Measurements from ENCODE around the gene EFEMP2.

The EFEMP2 gene
- total RNA-seq = 0.67 to 11.3 (median 2.3) reads per million in 9 experiments

DNA sequence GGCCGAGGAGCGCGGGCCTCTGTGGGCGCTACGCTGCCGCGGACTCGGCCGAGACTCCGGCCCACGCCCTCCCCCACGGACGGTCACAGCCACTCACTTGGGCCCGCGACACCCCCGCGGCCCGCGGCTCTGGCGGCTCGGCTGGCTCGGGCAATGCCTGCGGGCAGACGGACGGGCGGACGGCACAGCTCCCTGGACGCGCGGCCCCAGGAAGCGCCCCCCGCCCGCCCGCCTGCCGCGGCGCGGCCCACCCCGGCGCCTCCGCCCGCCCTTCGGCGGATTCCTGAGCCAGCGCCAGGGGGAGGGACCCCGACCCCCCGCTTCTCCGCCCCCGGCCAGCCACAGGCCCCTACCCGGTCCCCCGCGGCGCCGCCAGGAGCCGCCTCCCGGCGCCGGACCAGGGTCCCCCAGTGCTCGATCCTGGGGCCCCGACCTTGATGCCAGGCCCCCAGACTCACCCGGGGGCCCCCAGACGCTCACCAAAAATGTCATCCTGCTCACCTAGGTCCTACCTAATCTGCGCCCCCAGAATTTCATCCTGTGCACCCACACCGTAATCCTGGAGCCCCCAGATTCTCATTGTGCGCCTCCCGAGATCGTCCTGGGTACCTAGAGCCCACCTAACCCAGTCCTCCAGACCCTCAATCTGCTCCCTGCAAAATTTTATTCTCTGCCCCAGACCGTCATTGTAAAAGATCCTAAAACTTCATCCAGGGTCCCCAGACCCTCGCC lies at the start of gene EFEMP2:
Gene EFEMP2 (minus strand): TSS at position 215 of the 732 bp plus-strand sequence. CDS start 446 bp downstream, outside the sequence.
- DNase-seq = no peak

DNA sequence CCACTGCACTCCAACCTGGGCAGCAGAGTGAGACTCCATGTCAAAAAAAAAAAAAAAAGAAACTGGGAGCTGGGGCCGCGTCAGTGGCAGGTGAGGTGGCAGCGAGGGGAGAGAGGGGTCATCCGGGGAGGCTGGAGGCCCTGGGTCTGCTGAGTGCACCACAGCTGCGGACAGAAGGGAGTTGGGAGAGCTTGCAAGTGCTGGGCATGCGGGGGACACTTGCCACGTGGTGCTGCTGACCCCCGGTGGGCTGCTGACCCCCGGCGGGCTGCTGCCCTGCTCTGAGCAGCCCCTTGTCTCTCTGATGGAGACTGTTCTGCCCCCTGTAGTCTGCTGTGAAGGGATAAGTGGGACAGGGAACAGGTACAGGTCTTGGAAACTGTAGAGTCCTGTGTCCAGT lies 49.3 kb upstream of the EFEMP2 start:
- H3K36me3 Mint-ChIP-seq (ENCODE audit: insufficient read depth) = peaks cover 55% of the 10 kb centered on the region
- peaks cover 17 to 18% of the 10 kb centered on the region in 2 donors for H3K4me1 Mint-ChIP-seq (ENCODE audit: low read depth in 2 of 2)
- DNase-seq = no peak
- peak overlapping the region in 1 of 2 donors; percentile 25 for H3K27ac Mint-ChIP-seq
- no peak for ATAC-seq (replicated peaks)
- no peaks in the 10 kb centered on the region for H3K27me3 Mint-ChIP-seq
- H3K4me3 Mint-ChIP-seq = peak overlapping the region; percentile 8 to 91
- no peaks in the 10 kb centered on the region for H3K9me3 Mint-ChIP-seq

More for the DNA sequence above, at the start of gene EFEMP2:
- Mint-ChIP-seq H3K36me3 (ENCODE audit: insufficient read depth) (peaks cover 5% of the 10 kb centered on the region), H3K4me1 (ENCODE audit: low read depth in 2 of 2) (peaks cover 18 to 20% of the 10 kb centered on the region in 2 donors), H3K27ac (peak within 1 kb of the TSS; percentile 93 to 96), H3K9me3 (no peaks in the 10 kb centered on the region), H3K27me3 (no peaks in the 10 kb centered on the region), H3K4me3 (peak within 1 kb of the TSS; percentile 91 to 97)
- peak; percentile 0 for ATAC-seq (replicated peaks)

GRCh38 chr11:65921033-65921555 lies 48.5 kb upstream of the EFEMP2 start:
- ATAC-seq (replicated peaks) = no peak

GRCh38 chr11:65920372-65920802 lies 47.8 kb upstream of the EFEMP2 start:
- ATAC-seq (replicated peaks) (no peak), DNase-seq (no peak)
- peak overlapping the region; percentile 91 to 92 for H3K4me3 Mint-ChIP-seq
- H3K27ac Mint-ChIP-seq = peak overlapping the region; percentile 90
- peaks cover 55% of the 10 kb centered on the region for H3K36me3 Mint-ChIP-seq (ENCODE audit: insufficient read depth)
- H3K9me3 Mint-ChIP-seq = no peaks in the 10 kb centered on the region
- H3K27me3 Mint-ChIP-seq = no peaks in the 10 kb centered on the region
- H3K4me1 Mint-ChIP-seq (ENCODE audit: low read depth in 2 of 2) = peaks cover 25 to 28% of the 10 kb centered on the region in 2 donors

More at GRCh38 chr11:65921033-65921555, 48.5 kb upstream of the EFEMP2 start:
- Mint-ChIP-seq H3K27me3 (no peaks in the 10 kb centered on the region), H3K4me1 (ENCODE audit: low read depth in 2 of 2) (peaks cover 24 to 26% of the 10 kb centered on the region in 2 donors), H3K4me3 (peak overlapping the region; percentile 91 to 92), H3K36me3 (ENCODE audit: insufficient read depth) (peaks cover 55% of the 10 kb centered on the region), H3K9me3 (no peaks in the 10 kb centered on the region), H3K27ac (peak overlapping the region in 1 of 2 donors; percentile 25)
- DNase-seq = no peak

GRCh38 chr11:65919573-65920371 lies 47.2 kb upstream of the EFEMP2 start:
- H3K36me3 Mint-ChIP-seq (ENCODE audit: insufficient read depth) = peaks cover 52% of the 10 kb centered on the region
- ATAC-seq (replicated peaks) = peak; percentile 39
- H3K27ac Mint-ChIP-seq = peak overlapping the region; percentile 90
- H3K9me3 Mint-ChIP-seq = no peaks in the 10 kb centered on the region
- H3K4me1 Mint-ChIP-seq (ENCODE audit: low read depth in 2 of 2) = peaks cover 30 to 35% of the 10 kb centered on the region in 2 donors
- no peaks in the 10 kb centered on the region for H3K27me3 Mint-ChIP-seq
- DNase-seq = peak in 2 of 3 experiments; percentile 52 to 56
- peak overlapping the region; percentile 91 to 92 for H3K4me3 Mint-ChIP-seq

DNA sequence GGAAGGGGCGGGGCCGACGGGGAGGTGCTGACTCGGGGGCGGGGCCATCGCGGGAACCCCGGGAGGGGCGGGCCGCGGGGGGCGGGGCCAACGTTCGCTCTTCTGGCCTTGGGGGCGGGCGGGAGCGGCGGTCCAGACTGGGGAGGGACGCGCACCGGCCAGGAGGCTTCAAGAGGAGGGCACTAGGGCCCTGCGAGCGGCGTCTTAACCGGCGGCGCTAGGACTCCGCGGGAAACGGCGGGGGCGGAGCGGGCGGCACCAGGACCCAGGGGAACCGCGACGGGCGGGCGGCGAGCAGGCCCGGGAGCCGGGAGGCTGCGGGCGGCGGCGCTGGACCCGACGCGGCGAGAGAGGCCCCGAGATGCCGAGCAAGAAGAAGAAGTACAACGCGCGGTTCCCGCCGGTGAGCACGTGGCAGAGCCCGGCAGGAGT lies 46.6 kb upstream of the EFEMP2 start, which contains the start of gene DRAP1:
Gene DRAP1 (plus strand): TSS at position 286 of the 432 bp plus-strand sequence. CDS start 76 bp downstream, at position 362.
- peak; percentile 95 to 97 (median 96) for DNase-seq
- Mint-ChIP-seq H3K4me1 (ENCODE audit: low read depth in 2 of 2) (peaks cover 33 to 38% of the 10 kb centered on the region in 2 donors), H3K36me3 (ENCODE audit: insufficient read depth) (peaks cover 52% of the 10 kb centered on the region)

DNA sequence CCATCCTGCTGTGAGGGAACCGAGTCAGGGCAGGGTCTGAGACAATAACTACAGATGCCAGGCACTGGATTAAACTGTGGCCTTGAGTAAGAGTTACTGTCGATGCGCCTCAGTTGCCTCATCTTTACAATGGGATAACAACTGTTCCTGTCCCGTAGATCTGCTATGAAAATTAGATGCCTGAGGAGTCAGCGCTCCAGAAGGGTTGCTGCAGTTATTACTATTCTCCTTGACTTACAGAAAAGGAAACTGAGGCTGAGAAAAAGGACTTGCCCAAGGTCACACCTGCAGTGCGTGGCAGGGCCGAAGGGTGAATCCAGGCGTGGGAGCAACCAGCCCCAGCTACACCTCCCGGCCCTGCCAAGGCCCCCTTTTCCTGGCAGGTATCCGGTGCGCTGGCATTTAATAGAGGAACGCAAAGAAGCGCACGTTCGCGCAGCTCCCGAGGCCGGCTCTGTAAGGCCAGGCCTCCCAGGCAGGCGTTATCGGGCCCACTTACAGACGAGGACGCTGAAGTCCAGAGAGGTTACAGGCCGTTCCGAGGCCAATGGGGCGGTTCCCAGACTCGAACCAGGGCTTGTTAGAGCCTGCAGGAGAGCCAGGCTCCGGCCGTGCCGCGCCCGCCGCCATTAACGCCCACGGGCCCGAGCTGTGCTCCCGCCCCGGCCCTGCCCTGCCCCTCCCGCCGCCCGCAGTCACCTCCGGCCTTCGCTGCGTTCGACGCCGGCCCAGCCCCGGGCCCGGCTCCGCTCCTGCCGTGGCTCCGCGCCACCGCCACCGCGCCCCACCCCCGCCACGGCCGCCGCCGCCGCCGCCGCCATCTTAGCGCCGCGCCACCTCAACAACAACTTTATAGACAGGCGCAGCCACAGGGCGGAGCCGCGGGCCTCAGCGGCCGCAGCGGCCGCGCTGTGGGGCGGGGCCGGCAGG lies 45.9 kb upstream of the EFEMP2 start, which contains the start of gene C11orf68:
Gene C11orf68 (minus strand): TSS at position 852 of the 930 bp plus-strand sequence. CDS start 31 bp downstream, at position 821.
- peak within 1 kb of the TSS; percentile 91 to 92 for H3K4me3 Mint-ChIP-seq
- ATAC-seq (replicated peaks) (peak; percentile 67), DNase-seq (peak in 2 of 3 experiments; percentile 22 to 37)
- H3K36me3 Mint-ChIP-seq (ENCODE audit: insufficient read depth) = peaks cover 49% of the 10 kb centered on the region
- no peaks in the 10 kb centered on the region for H3K9me3 Mint-ChIP-seq
- peak within 1 kb of the TSS; percentile 90 for H3K27ac Mint-ChIP-seq
- peaks cover 33 to 38% of the 10 kb centered on the region in 2 donors for H3K4me1 Mint-ChIP-seq (ENCODE audit: low read depth in 2 of 2)
- H3K27me3 Mint-ChIP-seq = no peaks in the 10 kb centered on the region

More for the DNA sequence above, 46.6 kb upstream of the EFEMP2 start, which contains the start of gene DRAP1:
- peak; percentile 89 for ATAC-seq (replicated peaks)
- Mint-ChIP-seq H3K27me3 (no peaks in the 10 kb centered on the region), H3K27ac (peak within 1 kb of the TSS; percentile 90), H3K4me3 (peak within 1 kb of the TSS; percentile 91 to 92), H3K9me3 (no peaks in the 10 kb centered on the region)

DNA sequence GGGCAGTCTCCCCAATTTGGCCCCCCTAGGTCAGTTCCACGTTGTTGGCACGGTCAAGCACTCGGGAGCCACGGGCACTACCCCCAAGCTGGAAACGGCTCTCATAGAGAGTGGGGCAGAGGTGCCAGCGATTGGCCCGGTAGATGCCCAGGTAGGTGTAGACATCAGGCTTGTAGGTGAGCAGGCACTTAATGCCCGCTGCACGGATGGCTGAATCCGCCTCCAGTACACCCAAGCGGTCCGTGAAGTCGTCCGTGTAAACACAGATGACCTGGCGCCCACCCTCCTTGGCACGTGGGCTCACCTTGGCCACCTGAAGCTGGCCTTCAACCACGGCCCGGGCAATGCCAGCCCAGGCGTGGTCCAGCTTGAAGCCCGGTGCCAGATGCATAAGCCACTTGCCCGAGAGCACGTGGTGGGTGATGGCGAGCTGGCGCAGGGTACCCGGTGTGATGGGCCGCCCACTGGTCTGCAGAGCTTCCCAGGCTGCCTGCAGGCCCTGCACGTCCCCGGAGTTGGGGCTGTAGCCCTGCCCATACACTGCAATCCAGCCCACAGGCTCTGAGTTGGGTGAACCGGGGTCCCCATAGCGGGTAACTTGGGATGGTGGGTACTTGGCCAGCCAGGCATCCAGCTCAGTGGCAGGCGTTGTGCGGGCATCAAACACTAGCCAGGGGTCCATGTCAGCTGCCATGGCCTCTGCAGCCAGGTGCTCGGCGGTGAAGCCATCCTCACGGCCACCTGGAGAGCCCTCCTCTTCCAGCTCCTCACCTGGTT lies 45.0 kb upstream of the EFEMP2 start:
- Mint-ChIP-seq H3K9me3 (no peaks in the 10 kb centered on the region), H3K4me1 (ENCODE audit: low read depth in 2 of 2) (peaks cover 33 to 38% of the 10 kb centered on the region in 2 donors), H3K4me3 (peak overlapping the region; percentile 91 to 92), H3K27me3 (no peaks in the 10 kb centered on the region), H3K27ac (peak overlapping the region; percentile 56 to 81), H3K36me3 (ENCODE audit: insufficient read depth) (peaks cover 44% of the 10 kb centered on the region)
- ATAC-seq (replicated peaks) (no peak), DNase-seq (no peak)

GRCh38 chr11:65917077-65917433 lies 44.5 kb upstream of the EFEMP2 start:
- Mint-ChIP-seq H3K36me3 (ENCODE audit: insufficient read depth) (peaks cover 38% of the 10 kb centered on the region), H3K9me3 (no peaks in the 10 kb centered on the region), H3K4me1 (ENCODE audit: low read depth in 2 of 2) (peaks cover 33% of the 10 kb centered on the region in 2 donors), H3K27me3 (peaks cover 0 to under 1% of the 10 kb centered on the region in 2 donors), H3K27ac (peak overlapping the region; percentile 56 to 81), H3K4me3 (peak overlapping the region; percentile 91 to 92)
- ATAC-seq (replicated peaks) (no peak), DNase-seq (no peak)

DNA sequence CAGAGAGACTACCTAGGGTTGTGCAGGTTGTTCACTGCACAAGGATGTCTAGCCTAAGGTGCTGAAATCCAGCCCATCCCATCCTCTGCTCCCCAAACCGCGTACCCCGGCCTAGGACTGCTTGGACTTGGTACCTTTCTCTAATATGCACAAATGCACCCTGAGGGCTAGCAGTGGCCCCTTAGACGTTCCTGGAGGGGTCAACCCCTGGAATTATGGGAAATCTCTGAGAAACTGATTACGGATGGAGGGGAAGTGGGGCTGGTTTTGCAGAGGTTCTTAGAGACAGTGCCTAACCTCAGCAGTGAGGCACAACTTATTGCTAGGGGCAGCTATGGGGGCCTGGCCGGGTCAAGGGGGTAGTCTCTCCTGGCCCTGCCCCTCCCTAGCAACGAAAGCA lies 43.8 kb upstream of the EFEMP2 start:
- no peak for ATAC-seq (replicated peaks)
- Mint-ChIP-seq H3K4me3 (peak overlapping the region; percentile 91 to 92), H3K4me1 (ENCODE audit: low read depth in 2 of 2) (peaks cover 31 to 32% of the 10 kb centered on the region in 2 donors), H3K27me3 (peaks cover 5 to 7% of the 10 kb centered on the region in 2 donors), H3K9me3 (no peaks in the 10 kb centered on the region), H3K36me3 (ENCODE audit: insufficient read depth) (peaks cover 31% of the 10 kb centered on the region), H3K27ac (peak overlapping the region in 1 of 2 donors; percentile 81)
- no peak for DNase-seq

DNA sequence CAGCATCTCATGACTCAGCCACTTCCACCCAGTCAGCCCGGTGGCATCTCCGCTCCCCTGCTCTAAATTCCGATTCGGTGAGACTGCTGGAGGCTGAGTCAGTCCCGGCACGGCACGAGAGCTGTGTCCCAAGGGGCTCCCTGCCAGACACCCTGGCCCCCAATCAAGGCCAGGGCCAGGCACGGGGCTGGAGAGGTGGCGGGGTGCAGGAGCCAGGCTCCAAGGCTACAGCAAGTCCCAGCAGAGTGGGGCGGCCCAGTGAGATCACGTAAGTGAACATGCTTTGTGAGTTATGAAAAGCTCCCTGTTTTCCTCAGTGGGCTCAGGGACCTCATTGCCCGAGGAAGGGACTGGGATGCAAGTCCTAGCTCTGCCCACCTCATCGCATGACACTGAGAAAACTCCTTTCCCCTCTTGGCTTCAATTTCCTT lies 43.2 kb upstream of the EFEMP2 start:
- ATAC-seq (replicated peaks) (no peak), DNase-seq (no peak)
- peaks cover 31 to 32% of the 10 kb centered on the region in 2 donors for H3K4me1 Mint-ChIP-seq (ENCODE audit: low read depth in 2 of 2)

More for the DNA sequence above, 43.2 kb upstream of the EFEMP2 start:
- peak overlapping the region in 1 of 2 donors; percentile 81 for H3K27ac Mint-ChIP-seq
- peaks cover 6 to 9% of the 10 kb centered on the region in 2 donors for H3K27me3 Mint-ChIP-seq
- H3K9me3 Mint-ChIP-seq = no peaks in the 10 kb centered on the region
- peaks cover 26% of the 10 kb centered on the region for H3K36me3 Mint-ChIP-seq (ENCODE audit: insufficient read depth)
- no peak overlapping the region for H3K4me3 Mint-ChIP-seq
